ENCODE results near the gene ISLR2.
"Not testable (repeated sequence)": the region's sequence is repeated elsewhere in the genome, so short reads cannot be mapped to it uniquely, and the experiment has no call there.

Gene ISLR2

DNA sequence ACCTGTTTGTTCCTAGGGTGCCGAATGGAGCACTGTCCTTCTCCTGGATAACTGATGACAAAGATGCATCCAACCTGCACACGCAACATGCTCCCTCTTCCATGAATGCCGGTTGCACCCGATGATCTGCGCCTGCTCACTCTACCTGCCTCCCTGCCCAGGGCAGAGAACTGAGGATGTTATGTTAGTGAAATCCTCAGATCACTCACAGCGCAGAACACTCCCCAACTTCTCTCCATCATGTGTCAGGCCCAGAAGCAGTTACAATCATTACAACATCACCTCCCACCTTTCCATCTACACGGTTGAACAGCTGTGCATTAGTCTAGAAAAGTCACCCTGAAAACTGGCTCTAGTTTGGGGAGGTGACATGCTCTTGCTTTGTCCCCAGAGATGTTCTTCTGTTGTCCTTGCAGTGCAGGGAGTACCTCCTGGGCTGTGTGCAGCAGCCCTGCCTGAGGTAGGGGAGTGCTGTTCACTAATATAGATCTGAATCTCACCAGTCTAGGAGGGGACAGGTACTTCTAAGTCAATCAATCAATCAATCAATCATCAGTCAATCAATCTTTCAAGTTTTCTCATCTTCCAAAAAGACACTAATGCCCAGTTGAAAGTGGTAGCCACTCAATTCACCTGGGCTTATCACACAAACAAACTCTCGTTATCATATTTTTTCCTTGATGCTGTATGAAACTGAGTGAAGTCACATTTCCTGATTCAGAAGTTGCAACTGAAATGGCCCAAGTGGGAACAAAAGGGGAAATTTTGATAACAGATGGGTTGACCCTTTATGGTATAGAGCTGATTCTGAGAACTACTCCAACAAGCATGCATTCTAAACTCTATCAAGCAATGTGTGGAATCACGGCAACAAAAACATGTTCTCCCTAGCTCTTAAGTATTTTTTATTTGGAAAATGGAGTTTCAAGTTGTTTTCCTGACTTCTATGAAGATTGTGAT, 27.8 kb downstream of the ISLR2 start:
- DNase-seq, result no peak

DNA sequence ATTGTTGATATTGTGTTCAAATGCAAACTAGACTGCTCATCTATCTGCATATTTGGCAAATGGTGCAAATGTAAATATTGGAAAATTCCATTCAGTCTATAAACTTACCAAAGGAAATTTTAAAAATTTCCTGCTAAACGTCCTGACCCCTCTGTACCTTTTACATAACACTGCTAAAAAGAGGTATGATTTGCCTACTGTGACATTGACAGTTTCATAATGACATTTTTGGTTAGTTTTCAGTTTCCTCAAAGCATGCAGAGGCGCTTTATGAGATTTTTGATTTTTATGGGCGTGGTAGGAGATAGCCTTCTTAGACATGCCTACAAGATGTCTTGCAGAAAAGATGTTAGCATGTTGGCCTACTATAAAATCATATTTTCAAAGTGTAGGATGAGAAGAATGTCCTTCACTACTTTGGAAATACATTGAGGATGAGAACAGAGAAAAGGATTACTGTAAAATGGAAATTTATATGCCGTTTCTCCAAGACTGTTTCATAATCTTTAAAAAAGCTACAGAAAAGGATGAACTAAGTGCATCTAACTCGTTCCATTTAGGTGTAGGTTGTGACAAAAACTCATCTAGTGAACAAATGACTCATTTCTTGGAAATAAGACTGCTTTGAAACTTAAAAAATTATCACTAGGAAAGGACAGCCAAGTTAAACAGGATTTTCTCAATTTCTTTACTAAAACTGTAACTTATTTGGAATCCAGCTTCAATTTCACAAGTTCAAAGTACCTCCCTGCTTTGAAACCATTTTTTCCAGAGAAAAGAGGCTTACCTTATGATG, 28.7 kb downstream of the ISLR2 start:
- DNase-seq, result no peak

GRCh38 chr15:74159773-74160172, 29.4 kb downstream of the ISLR2 start:
- DNase-seq, result no peak

DNA sequence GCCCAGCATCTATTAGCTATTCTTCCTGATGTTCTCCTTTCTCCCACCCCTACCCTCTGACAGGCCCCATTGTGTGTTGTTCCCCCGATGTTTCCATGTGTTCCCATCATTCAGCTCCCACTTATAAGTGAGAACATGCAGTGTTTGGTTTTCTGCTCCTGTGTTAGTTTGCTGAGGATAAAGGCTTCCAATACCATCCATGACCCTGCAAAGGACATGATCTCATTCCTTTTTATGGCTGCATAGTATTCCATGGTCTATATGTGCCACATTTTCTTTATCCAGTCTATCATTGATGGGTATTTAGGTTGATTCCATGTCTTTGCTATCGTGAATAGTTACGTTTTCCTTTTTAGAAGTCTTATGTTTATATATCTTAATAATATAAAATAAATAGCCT, 30.0 kb downstream of the ISLR2 start:
- not testable (repeated sequence) for DNase-seq

DNA sequence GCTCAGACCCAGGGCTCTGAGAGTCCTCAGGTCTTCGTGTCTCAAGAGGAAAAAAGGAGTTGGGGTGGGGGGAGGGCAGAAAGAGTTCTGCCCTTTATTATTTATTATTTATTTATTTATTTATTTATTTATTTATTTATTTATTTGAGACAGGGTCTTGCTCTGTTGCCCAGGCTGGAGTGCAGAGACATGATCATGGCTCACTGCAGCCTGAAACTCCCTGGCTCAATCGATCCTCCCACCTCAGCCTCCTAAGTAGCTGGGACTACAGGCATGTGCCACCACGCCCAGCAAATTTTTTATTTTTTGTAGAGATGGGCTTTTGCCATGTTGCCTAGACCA, 31.8 kb downstream of the ISLR2 start:
- DNase-seq, result not testable (repeated sequence)

- no peak for DNase-seq
Measured at GRCh38 chr15:74165461-74165860, 35.1 kb downstream of the ISLR2 start.

- DNase-seq, result no peak
Measured at GRCh38 chr15:74167891-74168331, 37.5 kb downstream of the ISLR2 start.

DNA sequence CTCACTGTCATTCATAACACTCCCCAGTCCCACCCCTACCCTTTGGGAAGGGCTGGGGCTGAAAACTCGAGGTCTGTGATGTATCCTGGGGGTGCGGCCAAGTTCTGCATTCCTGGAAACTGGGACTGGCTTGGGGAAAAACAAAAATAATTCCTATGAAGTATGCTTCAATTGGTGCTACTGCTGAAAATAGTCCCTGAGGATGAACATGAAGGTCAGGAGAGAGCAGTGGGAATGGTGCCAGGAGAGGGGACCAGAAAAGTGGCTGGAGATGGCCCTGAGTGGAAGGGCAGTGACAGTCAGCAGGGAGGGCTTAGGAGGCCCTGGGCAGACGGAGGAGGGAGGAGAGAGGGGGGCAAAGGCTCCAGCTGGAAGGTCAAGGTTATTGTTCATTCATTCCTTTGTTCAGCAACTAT, 38.3 kb downstream of the ISLR2 start:
- no peak for DNase-seq

GRCh38 chr15:74170071-74170844, 39.9 kb downstream of the ISLR2 start:
- DNase-seq, result no peak

- no peak for DNase-seq
Measured at GRCh38 chr15:74170875-74171578, 40.6 kb downstream of the ISLR2 start.

- no peak for DNase-seq
Measured at GRCh38 chr15:74171965-74172541, 41.7 kb downstream of the ISLR2 start.

DNA sequence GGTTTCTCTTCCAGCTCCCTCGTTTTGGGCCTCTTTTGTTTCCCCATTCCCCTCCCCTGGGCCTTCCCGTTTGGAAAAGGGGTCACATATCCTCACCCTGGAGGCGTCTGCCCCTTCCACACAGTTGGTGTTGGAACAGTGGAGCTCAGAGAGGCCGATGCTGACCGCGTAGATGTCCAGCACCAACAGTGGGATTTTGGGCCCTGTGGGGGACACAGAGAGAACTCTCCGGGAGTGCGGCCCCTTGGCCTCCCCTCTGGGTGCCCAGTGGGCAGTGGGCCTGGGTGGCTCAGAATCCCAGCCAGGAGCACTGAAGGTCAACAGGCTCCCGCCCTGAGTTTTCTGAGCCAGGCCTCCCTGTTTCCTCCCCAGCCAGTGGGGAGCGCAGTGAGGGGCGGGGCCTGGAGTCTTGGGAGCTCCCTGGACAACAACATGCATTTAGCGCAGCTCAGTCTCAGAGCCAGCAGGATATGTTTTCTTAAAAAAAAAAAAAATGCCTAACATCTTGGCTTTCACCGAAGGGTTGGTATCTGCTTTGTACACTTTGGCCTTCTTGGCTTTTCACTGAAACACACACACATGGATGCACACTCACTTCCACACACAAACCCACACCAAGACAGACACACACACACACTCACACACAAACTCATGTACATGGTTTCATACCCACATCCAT, 42.5 kb downstream of the ISLR2 start:
- DNase-seq, result no peak

DNA sequence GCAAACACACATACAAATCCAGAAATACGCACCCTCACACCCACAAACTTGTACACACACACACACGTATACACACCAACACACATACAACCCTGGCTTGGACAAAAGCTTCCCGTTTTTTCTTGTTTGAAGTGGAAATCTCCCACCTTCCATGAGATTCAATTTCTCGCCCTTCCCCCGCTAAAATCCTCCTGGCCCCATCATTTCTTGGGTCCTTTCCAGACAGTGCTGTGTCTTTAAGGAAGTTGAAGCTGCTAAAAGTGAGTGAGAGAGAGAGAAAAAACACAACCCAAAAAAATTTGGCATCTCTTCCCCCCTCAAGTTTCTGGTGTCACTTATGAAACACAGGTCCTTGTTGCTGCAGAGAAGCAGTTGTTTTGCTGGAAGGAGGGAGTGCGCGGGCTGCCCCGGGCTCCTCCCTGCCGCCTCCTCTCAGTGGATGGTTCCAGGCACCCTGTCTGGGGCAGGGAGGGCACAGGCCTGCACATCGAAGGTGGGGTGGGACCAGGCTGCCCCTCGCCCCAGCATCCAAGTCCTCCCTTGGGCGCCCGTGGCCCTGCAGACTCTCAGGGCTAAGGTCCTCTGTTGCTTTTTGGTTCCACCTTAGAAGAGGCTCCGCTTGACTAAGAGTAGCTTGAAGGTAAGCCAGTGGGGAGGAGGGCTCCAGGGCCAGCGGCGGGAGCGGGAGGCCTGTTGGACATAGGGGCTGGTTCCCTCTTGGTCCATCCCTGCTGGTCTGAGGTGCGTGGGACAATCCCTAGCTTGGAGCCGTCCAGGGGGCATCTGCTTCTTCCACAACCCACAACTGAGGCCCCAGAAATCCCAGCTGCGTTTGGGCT, 43.2 kb downstream of the ISLR2 start, which contains the start of gene ISLR:
TSS of gene ISLR (plus strand) at position 331 of the 839 bp plus-strand sequence. CDS start 1,149 bp downstream, outside the sequence.
- peak in 1 of 2 experiments; percentile 7 for DNase-seq

- DNase-seq, result no peak
Measured at GRCh38 chr15:74174219-74174957, 44.0 kb downstream of the ISLR2 start.

DNA sequence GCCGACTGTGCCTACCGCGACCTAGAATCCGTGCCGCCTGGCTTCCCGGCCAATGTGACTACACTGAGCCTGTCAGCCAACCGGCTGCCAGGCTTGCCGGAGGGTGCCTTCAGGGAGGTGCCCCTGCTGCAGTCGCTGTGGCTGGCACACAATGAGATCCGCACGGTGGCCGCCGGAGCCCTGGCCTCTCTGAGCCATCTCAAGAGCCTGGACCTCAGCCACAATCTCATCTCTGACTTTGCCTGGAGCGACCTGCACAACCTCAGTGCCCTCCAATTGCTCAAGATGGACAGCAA, 44.5 kb downstream of the ISLR2 start:
- DNase-seq, result no peak

- DNase-seq, result no peak
Measured at GRCh38 chr15:74175271-74176191, 45.1 kb downstream of the ISLR2 start.

GRCh38 chr15:74176262-74177214, 46.2 kb downstream of the ISLR2 start:
- DNase-seq, result no peak
